Measurements from ENCODE around the gene FAM169A. TPM values are rescaled to one million over a fixed set of nuclear protein-coding genes. Genes with fewer than 3 reads are reported as not detected.
"Not testable (repeated sequence)": the region's sequence is repeated elsewhere in the genome, so short reads cannot be mapped to it uniquely, and the experiment has no call there.

Gene FAM169A, protein sequence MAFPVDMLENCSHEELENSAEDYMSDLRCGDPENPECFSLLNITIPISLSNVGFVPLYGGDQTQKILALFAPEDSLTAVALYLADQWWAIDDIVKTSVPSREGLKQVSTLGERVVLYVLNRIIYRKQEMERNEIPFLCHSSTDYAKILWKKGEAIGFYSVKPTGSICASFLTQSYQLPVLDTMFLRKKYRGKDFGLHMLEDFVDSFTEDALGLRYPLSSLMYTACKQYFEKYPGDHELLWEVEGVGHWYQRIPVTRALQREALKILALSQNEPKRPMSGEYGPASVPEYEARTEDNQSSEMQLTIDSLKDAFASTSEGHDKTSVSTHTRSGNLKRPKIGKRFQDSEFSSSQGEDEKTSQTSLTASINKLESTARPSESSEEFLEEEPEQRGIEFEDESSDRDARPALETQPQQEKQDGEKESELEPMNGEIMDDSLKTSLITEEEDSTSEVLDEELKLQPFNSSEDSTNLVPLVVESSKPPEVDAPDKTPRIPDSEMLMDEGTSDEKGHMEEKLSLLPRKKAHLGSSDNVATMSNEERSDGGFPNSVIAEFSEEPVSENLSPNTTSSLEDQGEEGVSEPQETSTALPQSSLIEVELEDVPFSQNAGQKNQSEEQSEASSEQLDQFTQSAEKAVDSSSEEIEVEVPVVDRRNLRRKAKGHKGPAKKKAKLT
- total RNA-seq: 1 to 10 TPM in 1 of 4 donors, under 1 TPM in 3; 0.15 to 3.1 (median 0.83) TPM

DNA sequence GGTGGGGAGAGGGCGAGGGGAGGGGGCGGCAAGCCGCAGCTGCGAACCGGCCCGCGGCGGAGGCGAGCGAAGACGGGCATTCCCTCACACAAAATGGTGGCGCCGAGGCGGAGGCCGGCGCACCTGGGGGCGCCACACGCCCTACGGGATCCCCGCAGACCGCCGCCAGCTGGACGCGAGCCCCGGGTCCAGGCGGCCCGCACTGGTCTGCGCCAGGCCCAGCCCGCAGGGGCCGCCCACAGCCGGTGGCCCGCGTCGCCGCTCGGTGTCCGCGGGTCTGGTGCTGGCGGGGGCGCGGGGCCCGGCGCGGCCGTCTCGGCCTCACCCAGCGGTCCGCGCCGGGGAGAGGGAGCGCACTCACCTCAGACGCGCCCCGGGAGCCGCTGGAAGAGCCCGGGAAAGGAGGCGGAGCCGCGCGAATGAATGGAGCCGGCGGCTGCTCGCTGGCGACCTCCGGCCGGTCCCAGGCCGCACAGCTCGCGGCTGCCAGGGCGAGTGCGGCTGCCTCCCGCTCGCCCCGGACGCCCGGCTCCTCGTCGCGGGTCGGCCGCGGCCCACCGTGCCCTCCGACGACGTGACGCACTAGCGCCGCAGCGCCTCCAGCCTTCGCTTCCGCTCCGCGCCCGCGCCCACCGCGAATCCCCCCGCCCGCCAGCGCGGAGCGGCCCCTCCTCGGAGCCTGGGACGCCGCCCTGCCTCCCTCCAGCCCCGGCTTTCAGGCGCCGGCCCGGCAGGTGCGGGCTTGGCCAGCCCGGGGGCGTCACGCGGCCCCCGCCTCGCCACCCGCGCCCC, at the start of gene FAM169A:
FAM169A (minus strand) TSS at position 584 of the 792 bp plus-strand sequence. CDS start 24,711 bp downstream, outside the sequence.
- no peaks in the 10 kb centered on the region for H3K36me3 ChIP-seq
- peak within 1 kb of the TSS; percentile 66 for H3K4me3 ChIP-seq
- no peak within 1 kb of the TSS for H3K27ac ChIP-seq
- TF ChIP-seq POLR2AphosphoS5 (IDR thresholded peaks at IDR 0.05): no peak
- no peak for TF ChIP-seq EP300 (IDR thresholded peaks at IDR 0.05)
- TF ChIP-seq, protein P1, sequence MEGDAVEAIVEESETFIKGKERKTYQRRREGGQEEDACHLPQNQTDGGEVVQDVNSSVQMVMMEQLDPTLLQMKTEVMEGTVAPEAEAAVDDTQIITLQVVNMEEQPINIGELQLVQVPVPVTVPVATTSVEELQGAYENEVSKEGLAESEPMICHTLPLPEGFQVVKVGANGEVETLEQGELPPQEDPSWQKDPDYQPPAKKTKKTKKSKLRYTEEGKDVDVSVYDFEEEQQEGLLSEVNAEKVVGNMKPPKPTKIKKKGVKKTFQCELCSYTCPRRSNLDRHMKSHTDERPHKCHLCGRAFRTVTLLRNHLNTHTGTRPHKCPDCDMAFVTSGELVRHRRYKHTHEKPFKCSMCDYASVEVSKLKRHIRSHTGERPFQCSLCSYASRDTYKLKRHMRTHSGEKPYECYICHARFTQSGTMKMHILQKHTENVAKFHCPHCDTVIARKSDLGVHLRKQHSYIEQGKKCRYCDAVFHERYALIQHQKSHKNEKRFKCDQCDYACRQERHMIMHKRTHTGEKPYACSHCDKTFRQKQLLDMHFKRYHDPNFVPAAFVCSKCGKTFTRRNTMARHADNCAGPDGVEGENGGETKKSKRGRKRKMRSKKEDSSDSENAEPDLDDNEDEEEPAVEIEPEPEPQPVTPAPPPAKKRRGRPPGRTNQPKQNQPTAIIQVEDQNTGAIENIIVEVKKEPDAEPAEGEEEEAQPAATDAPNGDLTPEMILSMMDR (IDR thresholded peaks at IDR 0.05): no peak
- no peak for TF ChIP-seq POLR2A (IDR thresholded peaks at IDR 0.05)
- H3K4me1 ChIP-seq: peaks cover 15% of the 10 kb centered on the region
- peaks cover 25% of the 10 kb centered on the region for H3K27me3 ChIP-seq
- no peaks in the 10 kb centered on the region for H3K9me3 ChIP-seq
- no peak for DNase-seq (ENCODE audit: low spot score in 2 of 2)
- WGBS: 1% methylated on average over 21 of the region's 119 CpGs

DNA sequence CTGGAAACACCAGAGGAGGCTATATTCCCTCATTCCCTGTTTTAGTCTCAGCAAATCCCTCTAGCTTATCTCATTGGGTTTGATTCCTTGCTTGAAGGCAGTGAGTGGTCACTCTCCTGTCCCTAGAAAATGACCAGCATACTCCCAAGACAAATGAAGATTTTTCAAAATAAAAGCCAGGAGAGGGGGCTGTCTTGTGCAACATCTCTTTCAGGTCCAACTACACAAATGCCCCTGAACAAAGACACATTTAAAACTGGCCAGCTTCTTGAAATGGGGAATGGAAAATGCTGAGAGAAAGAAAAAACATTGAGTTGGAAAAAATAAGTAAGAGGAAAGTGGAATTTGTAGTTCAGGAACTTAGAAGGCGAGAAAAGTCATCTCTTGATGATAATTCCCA, 49.3 kb upstream of the FAM169A start:
- 91% methylated on average over 1 of the region's 1 CpG for WGBS
- TF ChIP-seq POLR2AphosphoS5 (IDR thresholded peaks at IDR 0.05) (no peak), EP300 (IDR thresholded peaks at IDR 0.05) (no peak), POLR2A (IDR thresholded peaks at IDR 0.05) (no peak)
- TF ChIP-seq, protein P1 (IDR thresholded peaks at IDR 0.05): no peak
- no peaks in the 10 kb centered on the region for H3K4me1 ChIP-seq
- H3K9me3 ChIP-seq: no peaks in the 10 kb centered on the region
- no peaks in the 10 kb centered on the region for H3K36me3 ChIP-seq
- no peak overlapping the region for H3K4me3 ChIP-seq
- no peak overlapping the region for H3K27ac ChIP-seq
- H3K27me3 ChIP-seq: no peaks in the 10 kb centered on the region
- DNase-seq (ENCODE audit: low spot score in 2 of 2): no peak

GRCh38 chr5:74911421-74911820, 45.2 kb upstream of the FAM169A start:
- H3K4me1 ChIP-seq; H3K9me3 ChIP-seq; DNase-seq (ENCODE audit: low spot score in 2 of 2); H3K4me3 ChIP-seq; H3K27ac ChIP-seq; H3K36me3 ChIP-seq; H3K27me3 ChIP-seq: not testable (repeated sequence)
- WGBS: no CpG with 5 or more reads among the region's 2 CpGs

GRCh38 chr5:74909888-74910287, 43.7 kb upstream of the FAM169A start:
- not testable (repeated sequence) for H3K36me3 ChIP-seq; H3K9me3 ChIP-seq; H3K27ac ChIP-seq; H3K27me3 ChIP-seq; H3K4me1 ChIP-seq; DNase-seq (ENCODE audit: low spot score in 2 of 2); H3K4me3 ChIP-seq

- not testable (repeated sequence) for H3K4me1 ChIP-seq; H3K4me3 ChIP-seq; H3K9me3 ChIP-seq; H3K27me3 ChIP-seq; H3K36me3 ChIP-seq; H3K27ac ChIP-seq; DNase-seq (ENCODE audit: low spot score in 2 of 2)
- 85% methylated on average over 6 of the region's 6 CpGs for WGBS
Observed at GRCh38 chr5:74908237-74908636, 42.0 kb upstream of the FAM169A start.

GRCh38 chr5:74904713-74905112, 38.5 kb upstream of the FAM169A start:
- not testable (repeated sequence) for H3K27me3 ChIP-seq; H3K9me3 ChIP-seq; H3K27ac ChIP-seq; H3K4me1 ChIP-seq; H3K36me3 ChIP-seq; DNase-seq (ENCODE audit: low spot score in 2 of 2); H3K4me3 ChIP-seq
- WGBS: 96% methylated on average over 4 of the region's 4 CpGs

- no peak for DNase-seq (ENCODE audit: low spot score in 2 of 2)
- H3K4me3 ChIP-seq: no peak overlapping the region
- H3K9me3 ChIP-seq: no peaks in the 10 kb centered on the region
- no peaks in the 10 kb centered on the region for H3K36me3 ChIP-seq
- H3K4me1 ChIP-seq: no peaks in the 10 kb centered on the region
- no peaks in the 10 kb centered on the region for H3K27me3 ChIP-seq
- TF ChIP-seq, protein P1 (IDR thresholded peaks at IDR 0.05): peak in 1 of 2 donors; percentile 43
- no peak for TF ChIP-seq POLR2A (IDR thresholded peaks at IDR 0.05)
- H3K27ac ChIP-seq: no peak overlapping the region
- WGBS: 18% methylated on average over 4 of the region's 4 CpGs
Observed at GRCh38 chr5:74903165-74903787, 37.1 kb upstream of the FAM169A start.

All from suprapubic skin (tissue), 4 donors.